Loucy (cell line): ENCODE results near the gene SLC4A5.

Experiments used
- H2AFZ ChIP-seq: fragments of 200-600 bp; sonication (generic); 2 replicates; pipeline ENCODE4 v1.6.0; 2016; ENCODE audit warnings: antibody characterized with exemption, mild to moderate bottlenecking, low read length, moderate library complexity
- H3F3A ChIP-seq: fragments of 200-600 bp; 2 replicates; pipeline ENCODE4 v1.6.0; 2016; ENCODE audit warnings: antibody characterized with exemption, low read depth, mild to moderate bottlenecking
- H3K27me3 ChIP-seq: fragments of 200-600 bp; sonication (generic); 2 replicates; pipeline ENCODE4 v1.6.1; 2014; ENCODE audit warnings: low read length, mild to moderate bottlenecking; ENCODE audit not compliant: insufficient read depth, poor library complexity, severe bottlenecking
- H3K36me3 ChIP-seq: fragments of 200-600 bp; sonication (generic); 2 replicates; pipeline ENCODE4 v1.6.1; 2016; ENCODE audit warnings: low read length; ENCODE audit not compliant: insufficient read depth
- H3K4me1 ChIP-seq: fragments of 200-600 bp; sonication (generic); 2 replicates; pipeline ENCODE4 v1.5.1; 2014; ENCODE audit warnings: low read length, mild to moderate bottlenecking; ENCODE audit not compliant: insufficient read depth, poor library complexity, severe bottlenecking
- H3K4me2 ChIP-seq: fragments of 200-600 bp; sonication (generic); 2 replicates; pipeline ENCODE4 v1.6.0; 2014; ENCODE audit warnings: antibody characterized with exemption, low read length, low read depth, mild to moderate bottlenecking; ENCODE audit not compliant: poor library complexity, severe bottlenecking
- H3K4me3 ChIP-seq: fragments of 200-600 bp; sonication (generic); 2 replicates; pipeline ENCODE4 v1.5.1; 2014; ENCODE audit warnings: low read length, mild to moderate bottlenecking, mixed read lengths; ENCODE audit not compliant: poor library complexity, severe bottlenecking
- H3K79me2 ChIP-seq: fragments of 200-600 bp; sonication (generic); 2 replicates; pipeline ENCODE4 v1.6.1; 2014; ENCODE audit warnings: low read length; ENCODE audit not compliant: insufficient read depth
- H3K9ac ChIP-seq: fragments of 200-600 bp; sonication (generic); 2 replicates; pipeline ENCODE4 v1.6.0; 2014; ENCODE audit warnings: mild to moderate bottlenecking, low read depth, low read length, moderate library complexity; ENCODE audit not compliant: poor library complexity, severe bottlenecking
- H3K9me2 ChIP-seq: fragments of 200-600 bp; sonication (generic); replicated peaks from 2 replicates; pipeline ENCODE4 v1.6.1; 2016; ENCODE audit warnings: low read depth, low read length, mixed read lengths
- H3K9me3 ChIP-seq: fragments of 200-600 bp; sonication (generic); 2 replicates; pipeline ENCODE4 v1.6.1; 2014; ENCODE audit warnings: mild to moderate bottlenecking, antibody characterized with exemption, low read length, low read depth; ENCODE audit not compliant: insufficient read depth
- H4K20me1 ChIP-seq: fragments of 200-600 bp; sonication (generic); 2 replicates; pipeline ENCODE4 v1.6.0; 2014; ENCODE audit warnings: antibody characterized with exemption, low read length, mild to moderate bottlenecking; ENCODE audit not compliant: insufficient read depth, poor library complexity, severe bottlenecking
- CTCF ChIP-seq: fragments of 200-600 bp; sonication (generic); conservative IDR thresholded peaks from 2 replicates; pipeline ENCODE4 v1.5.1; 2014; ENCODE audit warnings: mild to moderate bottlenecking, antibody characterized with exemption, low read length
- EZH2phosphoT487 ChIP-seq: fragments of 200-600 bp; IDR thresholded peaks from 2 replicates; pipeline ENCODE4 v1.6.1; 2018; ENCODE audit warnings: antibody characterized with exemption, mild to moderate bottlenecking, moderate library complexity, borderline replicate concordance

SLC4A5 gene

GRCh38 chr2:74168739-74169138 lies 174.5 kb downstream of the SLC4A5 start:
- Histone ChIP-seq H3K27me3 (no peaks in the 10 kb centered on the region), H3K4me1 (peaks cover 8% of the 10 kb centered on the region), H3K4me3 (no peak overlapping the region), H4K20me1 (peaks cover 64% of the 10 kb centered on the region), H3K4me2 (no peak overlapping the region), H3K36me3 (peaks cover 82% of the 10 kb centered on the region), H2AFZ (no peak overlapping the region), H3K9me2 (no peaks in the 10 kb centered on the region), H3K79me2 (peaks cover 91% of the 10 kb centered on the region), H3K9me3 (peaks cover 8% of the 10 kb centered on the region), H3F3A (0 out of 2 replicates have a peak, but pooled peaks cover 3% of the 10 kb centered on the region), H3K9ac (no peak overlapping the region)
- TF ChIP-seq EZH2phosphoT487 (no peak), CTCF (no peak)
